Activated CD4-positive, alpha-beta T cell treated with anti-CD3 and anti-CD28 coated beads, Interleukin-2, amount 50 U/mL, for 4 hours (primary cell): ENCODE data around the gene GABBR1.

ENCODE experiments used
- DNase-seq, 2 experiments: peaks; one replicate each; pipeline ENCODE4 v3.0.0-alpha.2; 2020

The GABBR1 gene

DNA sequence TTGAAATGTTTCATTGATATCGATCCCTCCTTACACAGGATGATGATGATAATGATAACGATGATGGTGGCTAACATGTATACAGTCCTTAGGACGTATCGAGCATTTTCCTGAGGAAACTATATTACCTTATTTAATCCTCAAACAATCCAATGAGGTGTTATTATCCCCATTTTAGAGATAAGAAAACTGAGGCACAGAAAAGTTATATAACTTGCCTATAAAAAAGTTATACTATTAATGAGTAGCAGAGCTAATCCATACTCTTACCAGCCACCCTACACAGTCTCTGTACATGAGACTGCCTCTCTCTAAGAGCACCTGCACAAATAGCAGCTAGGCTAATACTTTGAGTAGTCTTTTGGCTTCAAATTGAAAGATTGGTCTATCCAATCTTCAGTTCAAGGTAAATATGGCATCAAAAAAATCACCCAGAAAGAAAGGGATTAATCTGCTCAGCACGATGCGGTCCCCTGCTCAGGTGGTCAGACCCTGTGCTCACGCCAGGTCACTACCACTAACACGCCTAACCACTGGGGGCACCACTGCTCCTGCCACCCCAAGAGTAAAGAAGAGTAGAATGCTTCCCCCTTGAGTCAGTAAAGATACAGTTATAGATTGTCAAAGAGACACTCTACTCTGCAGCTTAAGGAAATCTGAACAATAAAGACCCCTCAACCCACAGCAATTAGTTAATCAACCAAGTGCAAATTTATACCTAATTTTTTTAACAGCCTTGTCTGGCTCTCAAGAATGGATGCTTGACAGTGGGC, 15.0 kb downstream of the GABBR1 start:
- no peak for DNase-seq

DNA sequence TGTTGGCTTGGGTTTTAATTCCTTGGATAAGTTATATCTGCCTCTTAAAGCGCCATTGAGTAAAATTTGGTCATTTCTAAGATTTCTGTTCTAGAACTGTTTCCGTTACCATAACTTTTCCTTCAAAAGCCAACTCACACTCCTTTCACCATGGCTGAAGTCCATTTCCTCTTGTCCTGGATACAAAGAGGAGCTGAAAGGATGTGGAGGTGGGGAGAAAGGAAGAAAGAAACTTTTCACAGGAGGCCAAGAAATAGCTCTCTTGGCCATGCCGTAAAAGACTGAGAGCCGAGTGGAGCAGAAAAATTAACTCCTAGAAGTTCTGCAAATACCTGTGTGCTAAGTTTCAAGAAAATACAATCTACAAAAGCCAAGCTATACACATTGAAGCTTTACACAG, 21.6 kb downstream of the GABBR1 start:
- DNase-seq, result no peak

DNA sequence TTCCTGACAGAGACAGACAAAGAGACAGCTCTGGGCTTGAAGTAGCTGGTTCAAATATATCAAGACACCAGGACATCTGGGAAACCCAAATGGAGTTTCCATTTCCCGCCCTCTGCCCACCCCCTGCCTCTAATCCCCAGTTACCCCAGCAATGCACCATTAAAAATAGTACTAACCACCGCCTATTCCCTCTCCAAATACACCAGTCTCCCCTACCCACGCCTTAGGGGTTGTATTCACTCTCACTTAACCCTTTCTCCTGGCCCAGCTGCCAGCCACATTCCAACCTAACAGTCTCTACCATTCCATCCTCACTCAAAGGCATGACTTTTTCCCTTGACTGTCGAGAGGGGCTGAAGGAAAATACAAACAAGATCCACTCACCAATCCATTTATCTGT, 22.4 kb downstream of the GABBR1 start:
- no peak for DNase-seq

DNA sequence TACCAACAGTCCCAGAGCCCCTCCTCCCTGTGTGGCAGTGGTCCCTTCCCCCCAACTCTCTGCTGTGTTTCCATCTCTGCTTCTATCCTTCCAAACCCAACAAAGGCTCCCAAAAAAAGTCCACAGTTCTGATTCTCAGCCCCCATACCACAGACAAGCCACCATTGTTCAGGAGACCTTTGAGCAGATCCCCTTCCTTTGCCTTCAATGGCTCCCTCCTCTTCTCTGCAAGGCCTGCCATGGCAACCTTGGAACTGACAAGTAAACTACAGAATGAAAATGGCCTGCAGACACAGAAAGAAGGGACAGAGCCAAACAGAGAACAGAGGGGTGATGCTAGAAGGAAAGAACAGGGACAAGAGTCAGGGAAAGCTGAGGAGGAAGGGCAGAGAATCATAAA, 24.9 kb downstream of the GABBR1 start:
- DNase-seq, result no peak

DNA sequence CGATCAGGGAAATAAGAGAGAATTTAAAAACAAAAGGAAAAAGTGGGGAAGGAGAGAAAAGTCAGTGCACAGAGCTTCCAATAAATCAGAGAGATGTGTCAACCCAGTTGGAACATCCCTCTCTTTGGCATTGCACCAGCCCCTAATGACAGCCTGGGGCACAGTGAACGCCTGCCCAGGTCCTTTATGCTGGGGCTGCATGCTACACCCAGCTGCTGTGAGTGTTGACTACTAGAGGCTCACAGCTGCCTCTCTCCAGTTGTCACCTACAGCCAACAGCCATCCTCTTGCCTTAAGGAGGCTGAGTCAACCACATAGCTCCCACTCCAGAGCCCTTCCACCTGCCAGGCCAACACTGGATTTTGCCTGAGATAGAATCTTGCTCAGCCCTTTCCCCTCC, 29.1 kb downstream of the GABBR1 start:
- no peak for DNase-seq

DNA sequence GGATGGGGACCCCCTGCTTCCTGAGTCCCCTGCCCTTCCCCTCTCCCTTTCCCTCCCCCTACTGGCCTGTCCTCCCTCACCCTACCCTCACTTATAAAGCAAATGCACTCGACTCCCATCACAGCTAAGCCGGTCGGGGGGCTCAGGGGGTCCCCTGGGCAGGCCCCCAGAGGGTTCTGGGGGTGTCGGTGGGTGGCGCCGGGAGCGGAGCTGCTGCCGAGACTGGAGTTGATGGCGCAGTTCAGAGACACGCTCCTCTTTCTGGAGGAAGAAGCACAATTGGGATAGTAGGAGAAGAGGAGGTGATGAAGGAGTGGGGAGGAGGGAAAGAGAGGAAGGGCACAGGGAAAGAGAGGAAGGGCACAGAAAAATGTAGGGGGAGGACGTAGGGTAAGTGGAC, 29.5 kb downstream of the GABBR1 start:
- no peak for DNase-seq

DNA sequence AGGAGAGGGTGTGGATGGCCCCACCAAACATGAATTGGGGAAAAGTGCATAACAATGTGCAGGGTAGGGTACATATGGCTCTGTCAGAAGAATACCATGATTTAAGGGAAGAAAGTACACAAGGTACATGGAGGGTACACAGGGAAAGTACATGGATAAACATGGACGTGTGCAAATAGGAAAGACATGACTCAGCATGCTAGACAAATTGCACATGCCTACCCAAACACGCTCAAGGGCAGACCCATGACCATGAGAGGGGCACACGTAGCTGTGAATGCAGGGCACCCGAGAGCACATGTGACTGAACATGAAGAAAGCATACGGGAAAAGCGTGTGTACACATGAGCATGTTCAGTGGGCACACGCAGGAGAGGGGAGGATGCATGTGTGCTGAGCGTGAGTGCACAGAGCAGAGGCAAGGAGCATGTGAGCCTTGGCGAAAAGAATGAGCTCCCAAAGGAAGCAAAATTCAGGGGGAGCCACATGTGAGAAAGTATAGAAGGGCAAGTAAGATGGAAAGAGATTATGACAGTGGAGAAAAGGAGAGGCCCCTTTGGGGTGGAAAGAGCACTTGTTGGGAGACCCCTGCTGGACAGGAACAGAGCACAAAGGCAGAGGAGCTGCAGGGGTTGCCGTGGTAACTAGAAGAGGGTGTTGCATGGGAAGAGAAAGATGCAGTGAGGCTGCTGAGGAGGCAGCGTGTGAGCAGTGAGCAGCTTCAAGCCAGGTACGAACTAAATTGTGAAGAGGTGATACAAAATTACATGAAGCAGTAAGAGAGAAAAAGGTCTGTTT, 30.2 kb downstream of the GABBR1 start:
- no peak for DNase-seq

DNA sequence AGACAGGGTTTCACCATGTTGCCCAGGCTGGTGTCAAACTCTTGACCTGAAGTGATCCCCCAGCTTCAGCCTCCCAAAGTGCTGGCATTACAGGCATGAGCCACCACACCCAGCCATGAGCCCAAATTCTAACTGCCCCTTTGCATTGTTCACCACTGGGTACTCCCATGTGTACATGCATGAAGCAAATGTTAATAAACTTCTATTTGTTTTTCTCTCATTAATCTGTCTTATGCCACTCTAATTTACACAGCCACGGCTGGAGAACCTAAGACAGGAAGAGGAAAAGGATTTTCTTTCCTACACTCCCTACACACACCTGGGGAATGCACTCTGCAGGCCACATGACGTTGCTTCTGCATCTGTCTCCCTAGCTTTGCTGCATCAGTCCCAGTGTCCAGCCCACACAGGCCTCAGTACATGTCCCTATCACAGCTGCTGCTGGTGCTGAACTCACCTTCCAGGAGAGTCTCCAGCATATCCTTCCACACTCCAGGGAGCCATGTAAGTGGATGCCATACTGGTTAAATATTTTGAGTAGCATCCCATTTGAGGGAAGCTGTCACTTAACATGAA, 34.7 kb downstream of the GABBR1 start:
- DNase-seq, result no peak

DNA sequence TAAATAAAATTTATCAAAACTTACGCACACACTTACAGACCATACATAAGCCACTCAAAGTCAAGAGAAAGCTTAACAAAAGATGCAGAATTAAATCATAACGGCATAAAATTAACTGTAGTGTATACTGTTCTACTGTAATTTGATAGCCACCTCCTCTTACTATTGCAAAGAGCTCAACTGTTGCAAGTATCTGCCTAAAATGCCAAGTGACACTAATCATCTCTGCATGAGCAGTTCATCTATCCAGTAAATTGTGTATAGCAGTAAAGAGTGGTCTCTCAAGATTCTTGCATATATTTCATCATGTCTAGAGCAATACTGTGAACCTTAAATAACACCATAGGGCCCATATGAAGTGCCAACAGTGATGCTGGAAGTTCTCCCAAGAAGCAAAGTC, 35.8 kb downstream of the GABBR1 start:
- DNase-seq, result no peak

DNA sequence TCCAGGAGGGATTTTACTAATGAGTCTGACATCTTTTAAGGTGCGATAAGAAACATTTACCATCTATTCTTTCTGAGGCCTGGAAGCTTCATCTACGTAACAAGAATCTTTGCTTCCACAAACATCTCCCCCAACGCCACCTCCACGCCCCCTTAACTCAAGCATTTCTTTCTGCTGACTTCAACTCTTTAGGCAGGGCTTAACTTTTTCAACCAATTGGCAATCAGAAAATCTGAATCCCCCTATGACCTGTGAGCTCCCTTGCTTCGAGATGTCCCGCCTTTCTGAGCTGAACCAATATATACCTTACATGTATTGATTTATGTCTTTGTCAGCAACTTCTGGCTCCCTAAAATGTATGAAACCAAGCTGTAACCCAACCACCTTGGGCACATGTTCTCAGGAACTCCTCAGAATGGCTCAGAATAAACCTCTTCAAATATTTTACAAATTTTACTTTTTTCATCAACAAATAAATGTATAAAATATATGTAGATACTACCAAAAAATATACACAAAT, 36.5 kb downstream of the GABBR1 start:
- DNase-seq, result no peak

DNA sequence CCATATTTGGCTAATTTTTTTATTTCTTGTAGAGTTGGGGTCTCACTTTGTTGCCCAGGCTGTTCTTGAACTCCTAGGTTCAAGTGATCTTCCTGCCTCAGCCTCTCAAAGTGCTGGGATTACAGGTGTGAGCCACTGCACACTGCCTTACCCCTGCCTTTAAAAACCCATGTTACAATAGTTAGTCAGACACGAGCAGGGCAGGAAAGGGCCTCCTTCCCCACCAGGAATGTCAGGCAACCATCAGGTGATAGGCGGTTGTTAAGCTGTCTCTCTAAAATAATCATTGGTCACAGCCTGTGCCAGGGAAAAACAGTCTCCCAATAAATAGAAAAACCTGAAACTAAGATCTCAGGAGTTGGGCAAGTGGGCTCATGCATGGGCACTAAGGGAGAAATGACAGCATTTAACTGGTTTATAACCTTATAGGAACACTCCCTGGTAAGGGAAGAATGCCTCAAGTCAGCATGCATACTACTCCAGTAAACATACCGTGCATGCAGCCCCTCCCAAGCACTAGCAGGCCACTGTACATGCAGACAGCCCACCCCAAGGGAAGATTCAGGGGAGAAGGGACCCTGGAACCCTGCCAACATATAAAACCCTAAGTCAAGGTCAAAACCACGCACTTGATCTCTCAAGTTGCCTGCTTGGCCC, 39.7 kb downstream of the GABBR1 start:
- DNase-seq, result no peak

DNA sequence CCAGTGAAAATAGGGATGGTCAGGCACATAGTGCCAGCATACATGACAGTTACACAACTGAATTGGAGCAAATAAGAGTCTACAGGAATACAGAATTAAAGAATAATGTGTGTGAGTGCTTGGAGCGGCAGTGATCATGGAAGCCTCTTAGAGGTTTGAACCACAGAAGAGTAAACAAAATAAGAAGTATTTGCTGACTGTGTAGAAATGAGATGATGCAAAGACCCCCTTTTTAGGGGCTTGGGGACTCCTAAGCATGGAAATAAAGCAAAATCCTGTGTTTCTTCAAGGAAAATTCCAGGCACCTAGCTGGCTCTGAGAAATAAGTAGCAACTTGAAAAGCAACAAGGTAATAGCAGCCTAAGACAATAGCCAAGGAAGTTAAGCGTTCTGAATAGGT, 41.3 kb downstream of the GABBR1 start:
- no peak for DNase-seq

DNA sequence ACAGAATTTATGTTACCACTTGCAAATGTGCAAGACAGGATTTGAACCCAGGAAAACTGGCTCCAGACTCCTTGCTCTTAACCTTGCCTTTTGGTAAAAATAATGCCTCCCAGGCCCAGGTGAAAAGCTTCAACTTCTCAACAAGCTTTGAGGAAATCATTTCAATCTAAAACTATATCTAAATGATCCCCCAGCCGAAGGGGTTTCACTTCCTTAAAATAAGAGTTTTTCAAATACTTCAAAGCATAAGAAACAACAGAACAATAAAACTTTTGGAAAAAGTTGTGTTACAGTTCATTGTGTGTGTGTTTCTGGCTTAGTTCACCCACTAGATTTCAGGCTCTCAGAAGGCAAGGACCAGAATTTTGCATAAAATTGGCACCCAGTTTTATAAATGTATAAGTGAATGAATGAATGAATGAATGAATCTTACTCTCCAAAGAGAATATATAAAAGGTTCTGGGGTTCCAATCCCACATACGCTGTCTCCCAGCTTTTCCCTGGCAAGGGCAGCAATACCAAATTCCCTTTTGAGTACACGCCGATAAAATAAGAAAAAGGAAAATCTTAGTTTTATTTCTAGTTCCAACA, 42.7 kb downstream of the GABBR1 start:
- no peak for DNase-seq

DNA sequence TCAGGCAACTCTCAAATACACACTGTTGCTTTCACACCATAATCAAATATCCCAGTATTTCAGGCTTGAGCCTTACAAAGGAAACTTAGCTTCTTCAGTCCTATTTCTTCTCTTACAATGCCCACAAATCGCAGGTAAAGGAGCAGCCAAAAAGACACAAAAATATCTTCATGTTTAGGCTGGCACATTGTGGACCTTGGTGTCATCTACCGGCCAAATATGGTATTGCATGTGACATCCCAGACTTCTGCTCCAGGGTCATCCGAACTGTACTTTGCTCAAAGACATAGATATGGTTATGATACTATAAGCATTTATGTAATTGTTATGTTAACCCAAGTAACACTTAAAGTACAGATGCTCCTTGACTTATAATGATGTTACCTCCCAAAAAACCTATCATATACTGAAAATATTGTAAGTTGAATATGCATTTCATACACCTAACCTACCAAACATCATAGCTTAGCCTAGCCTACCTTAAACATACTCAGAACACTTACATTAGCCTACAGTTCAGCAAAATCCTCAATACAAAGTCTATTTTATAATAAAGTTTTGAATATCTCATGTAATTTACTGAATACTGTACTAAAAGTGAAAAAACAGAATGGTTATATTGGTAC, 43.4 kb downstream of the GABBR1 start:
- DNase-seq, result peak; percentile 38 to 51

DNA sequence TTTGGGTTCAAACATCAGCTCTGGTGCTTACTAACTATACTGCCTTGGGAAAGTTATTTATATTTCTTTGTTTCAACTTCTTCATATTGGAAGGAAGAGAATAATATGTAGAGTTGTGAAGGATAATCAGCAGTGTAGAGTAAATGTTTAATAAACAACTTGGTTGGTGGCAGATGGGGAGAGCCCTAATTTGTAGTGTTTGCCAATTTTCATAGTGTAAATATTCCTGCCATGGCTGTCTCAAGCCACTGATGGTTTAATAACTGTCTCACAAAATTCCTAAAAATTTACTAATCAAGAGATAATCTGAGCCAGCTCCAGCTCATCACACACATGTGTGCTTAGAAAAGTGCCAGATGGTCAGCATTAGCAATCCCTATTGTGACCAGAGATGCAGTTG, 48.2 kb downstream of the GABBR1 start, which contains the start of gene OR2H2:
TSS of gene OR2H2 (plus strand) at position 301 of the 400 bp plus-strand sequence. CDS start 2,824 bp downstream, outside the sequence.
- no peak for DNase-seq

DNA sequence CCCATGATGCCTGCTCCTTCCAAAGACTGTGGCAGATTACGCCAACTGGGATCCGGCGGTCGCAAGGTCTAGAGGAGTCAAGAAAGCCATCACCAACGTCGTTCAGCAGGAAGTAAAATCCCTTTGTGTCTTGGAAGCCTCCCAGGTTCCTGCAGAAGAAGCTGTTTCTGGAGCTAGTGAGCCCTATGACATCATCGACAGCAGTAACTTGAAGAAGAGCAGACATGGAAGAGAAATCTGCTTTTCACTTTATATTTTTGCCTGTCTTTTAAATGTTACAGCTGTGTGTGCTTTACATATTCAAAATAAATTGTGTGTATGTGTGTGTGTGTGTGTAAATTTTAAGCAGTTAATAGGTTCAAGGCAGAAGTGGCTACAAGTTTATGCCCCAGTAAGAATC, 55.4 kb downstream of the GABBR1 start:
- no peak for DNase-seq

DNA sequence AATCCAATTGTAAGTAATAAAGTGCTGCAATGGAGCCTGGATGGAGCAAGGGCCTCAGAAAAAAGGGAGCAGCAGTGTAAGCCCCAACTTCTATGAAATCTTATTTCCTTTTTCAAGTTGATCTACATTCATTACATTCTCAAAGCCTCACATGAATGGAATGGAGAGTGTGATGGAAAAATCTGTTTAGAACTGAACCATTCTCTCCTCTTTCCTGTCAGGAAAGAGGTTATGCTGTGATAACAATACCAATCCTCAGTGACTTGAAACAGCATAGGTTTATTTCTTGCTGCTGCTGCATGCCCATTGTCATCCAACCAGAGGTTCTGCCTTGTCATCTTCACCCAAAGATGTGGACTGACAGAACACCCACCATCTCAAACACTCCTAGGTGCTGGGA, 56.9 kb downstream of the GABBR1 start:
- no peak for DNase-seq

DNA sequence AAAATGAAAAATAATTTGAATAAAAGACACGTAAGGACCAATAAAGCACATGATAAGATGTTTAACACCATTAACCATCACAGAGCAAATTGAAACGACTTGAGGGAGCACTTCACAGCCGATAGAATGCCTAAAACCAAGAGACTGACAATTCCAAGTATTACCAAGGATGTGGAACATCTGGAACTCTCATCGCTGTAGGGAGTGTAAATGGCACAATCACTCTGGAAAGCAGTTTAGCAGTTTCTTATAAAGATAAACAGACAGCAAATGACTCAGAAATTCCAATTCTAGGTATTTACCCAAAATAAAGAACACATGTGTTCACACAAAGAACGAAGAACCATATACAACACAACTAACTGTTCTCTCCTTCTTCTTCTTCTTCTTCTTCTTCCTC, 65.0 kb downstream of the GABBR1 start:
- DNase-seq, result no peak

DNA sequence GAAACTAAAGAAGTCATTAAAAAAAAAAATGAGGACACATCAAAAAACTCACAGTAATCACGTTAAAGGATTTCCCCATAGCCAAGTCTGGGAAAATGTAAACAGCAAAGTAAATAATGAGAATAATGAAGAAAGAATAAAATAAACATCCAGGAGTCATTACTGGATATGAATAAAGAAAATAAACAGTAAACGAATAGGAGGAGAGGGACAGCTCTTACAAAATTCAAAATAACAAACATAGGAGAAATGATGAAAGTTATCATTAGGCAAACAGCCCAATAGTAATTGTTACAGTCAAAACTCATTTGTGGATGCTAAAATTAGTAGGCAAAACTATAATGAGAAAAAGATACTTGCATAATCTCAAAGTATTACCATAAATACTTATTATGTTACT, 65.4 kb downstream of the GABBR1 start:
- DNase-seq, result no peak

DNA sequence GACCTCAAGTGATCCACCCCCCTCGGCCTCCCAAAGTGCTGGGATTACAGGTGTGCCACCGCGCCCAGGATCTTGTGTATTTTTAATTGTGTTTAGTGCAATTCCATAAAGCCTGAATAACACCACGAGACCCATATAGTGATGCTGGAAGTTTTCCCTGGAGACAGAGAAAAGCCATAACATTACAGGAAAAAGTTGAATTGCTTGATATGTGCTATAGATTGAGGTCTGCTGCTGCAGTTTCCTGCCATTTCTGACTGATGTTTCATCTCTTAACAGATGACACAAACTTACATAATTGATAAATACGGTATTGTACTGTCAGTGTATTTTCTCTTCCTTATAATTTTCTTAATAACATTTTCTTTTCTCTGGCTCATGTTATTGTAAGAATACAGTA, 66.1 kb downstream of the GABBR1 start:
- no peak for DNase-seq

DNA sequence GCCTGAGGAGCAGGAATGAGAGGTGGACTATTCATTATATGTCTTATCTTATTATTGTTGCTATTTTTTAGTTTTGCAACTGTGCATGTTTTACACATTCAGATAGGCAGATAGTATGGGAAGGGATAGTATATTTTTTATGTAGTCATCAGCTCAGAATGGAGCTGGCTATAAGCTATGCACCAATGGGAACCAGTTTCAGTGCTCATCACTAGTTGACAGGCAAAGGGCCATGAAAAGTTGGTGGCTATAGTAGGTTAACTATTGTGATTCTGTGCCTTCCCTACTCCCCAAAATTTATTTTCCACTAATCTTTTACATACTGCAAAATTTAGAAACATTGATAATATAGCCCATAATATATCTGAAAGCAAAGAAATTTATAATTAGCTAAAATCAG, 68.1 kb downstream of the GABBR1 start:
- DNase-seq, result no peak

DNA sequence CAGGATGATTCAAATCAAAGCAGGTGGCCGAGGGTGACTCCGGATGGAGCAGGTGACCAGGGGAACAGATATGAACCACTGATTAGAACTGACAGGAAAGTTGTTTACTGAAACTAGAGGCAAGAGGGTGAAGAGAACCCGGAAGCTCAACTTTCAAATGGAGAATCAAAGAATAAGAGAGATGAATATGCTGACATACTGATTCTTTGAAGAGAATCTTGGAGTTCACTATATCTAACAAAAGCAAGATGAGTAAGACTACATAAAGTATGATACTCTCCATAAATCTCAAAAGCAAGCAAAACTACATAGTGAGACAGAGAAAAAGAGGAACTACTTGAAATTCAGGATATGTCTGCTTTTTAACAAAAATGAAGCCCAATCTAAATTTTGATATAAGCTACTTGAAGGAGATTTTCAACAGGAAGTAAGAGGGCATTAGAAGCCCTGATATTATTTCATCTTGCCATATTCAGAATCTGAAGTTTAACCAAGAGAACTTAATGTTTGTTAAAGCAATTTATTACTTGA, 69.5 kb downstream of the GABBR1 start:
- no peak for DNase-seq
